Lower lobe of right lung (tissue), 2 donors: Measurements from ENCODE around the gene RASAL3. TPM values are rescaled to one million over a fixed set of nuclear protein-coding genes. Genes with fewer than 3 reads are reported as not detected.

ENCODE experiments used
- ATAC-seq, 2 donors: fragments of 200-7000 bp; cut with Tn5 transposase; one replicate each; pipeline ENCODE4 v1.9.1; 2020 to 2022; ENCODE audit warnings: mild to moderate bottlenecking in 2 of 2, moderate library complexity in 2 of 2
- DNase-seq: peaks from one replicate; pipeline ENCODE4 v3.0.0-alpha.2; 2020
- H3K27ac ChIP-seq: fragments of 200-600 bp; one replicate; pipeline ENCODE4 v1.8.0; 2022
- H3K27me3 ChIP-seq: fragments of 200-600 bp; one replicate; pipeline ENCODE4 v1.8.0; 2022; ENCODE audit warnings: low read depth
- H3K36me3 ChIP-seq: fragments of 200-600 bp; one replicate; pipeline ENCODE4 v1.8.0; 2022; ENCODE audit warnings: mild to moderate bottlenecking
- H3K4me1 ChIP-seq: fragments of 200-600 bp; one replicate; pipeline ENCODE4 v1.8.0; 2022
- H3K4me3 ChIP-seq: fragments of 200-600 bp; one replicate; pipeline ENCODE4 v1.8.0; 2022; ENCODE audit warnings: mild to moderate bottlenecking
- H3K9me3 ChIP-seq: fragments of 200-600 bp; one replicate; pipeline ENCODE4 v1.8.0; 2022
- intact Hi-C: fragments of 100-400 bp; cut with DNase I; formaldehyde crosslinking; loops from one replicate; pipeline ENCODE4 v1.11.0; 2022
- total RNA-seq: library from RNA; stranded (reverse); fragmentation: NEBNext Ultra II Directional; extraction: Animal tissue kit (Norgen Biotek cat#: 25700); gene quantifications from one replicate; pipeline ENCODE4 v1.2.1, GENCODE V29; 2021
- TF ChIP-seq, protein P1 (sequence below): fragments of 200-600 bp; IDR thresholded peaks from one replicate; pipeline ENCODE4 v1.8.0; 2022; ENCODE audit warnings: antibody characterized with exemption, mild to moderate bottlenecking
- donor health status: DM: no; HTN: yes; CAD: no; lungs with severe emphysema.

Gene RASAL3
- total RNA-seq, 1 donor from 2014 or later, result 15.0 TPM

DNA sequence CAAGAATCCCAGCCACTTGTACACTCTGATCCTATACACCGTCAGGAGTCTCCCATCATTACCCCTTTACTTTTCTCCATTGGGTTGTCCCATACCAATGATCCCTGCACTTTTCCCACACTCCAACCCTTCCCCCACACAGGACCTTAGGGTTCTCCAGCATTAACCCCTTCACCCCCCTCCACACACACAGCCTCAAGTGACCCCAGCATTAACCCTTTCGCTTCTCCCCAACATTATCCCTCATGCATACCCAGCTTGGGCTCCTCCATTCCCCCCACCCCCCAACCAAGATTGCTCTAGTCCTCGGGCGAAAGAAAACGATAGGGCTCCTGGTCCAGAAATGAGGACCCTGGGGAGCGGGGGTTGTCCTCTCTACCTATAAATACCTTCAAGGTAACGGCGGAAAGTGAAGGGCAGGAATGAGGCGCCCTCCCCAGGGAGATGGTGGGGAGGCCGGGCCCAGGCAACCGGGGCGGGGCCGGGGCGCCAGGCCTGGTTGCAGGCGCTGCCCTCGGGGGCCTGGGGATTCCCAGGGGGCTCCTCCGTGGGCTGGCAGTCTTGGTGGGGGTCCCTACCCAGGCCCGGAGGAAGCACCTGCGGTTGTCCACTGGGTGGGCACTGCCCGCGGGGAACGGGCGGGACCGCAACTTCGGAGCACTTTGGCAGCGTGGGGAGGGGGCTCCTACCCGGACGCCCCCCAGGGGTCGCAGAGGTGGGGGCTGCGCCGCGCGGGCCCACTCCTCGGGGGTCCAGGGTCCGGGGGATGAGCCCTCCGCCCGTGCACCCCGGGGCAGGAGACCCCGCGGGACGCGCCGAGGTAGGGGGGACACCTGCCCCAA, 15.3 kb downstream of the RASAL3 start:
- Histone ChIP-seq H3K27ac (peak overlapping the region; percentile 74), H3K27me3 (no peaks in the 10 kb centered on the region), H3K36me3 (peaks cover 3% of the 10 kb centered on the region), H3K9me3 (no peaks in the 10 kb centered on the region), H3K4me1 (peaks cover 20% of the 10 kb centered on the region), H3K4me3 (peak overlapping the region; percentile 72)
- TF ChIP-seq, protein P1, sequence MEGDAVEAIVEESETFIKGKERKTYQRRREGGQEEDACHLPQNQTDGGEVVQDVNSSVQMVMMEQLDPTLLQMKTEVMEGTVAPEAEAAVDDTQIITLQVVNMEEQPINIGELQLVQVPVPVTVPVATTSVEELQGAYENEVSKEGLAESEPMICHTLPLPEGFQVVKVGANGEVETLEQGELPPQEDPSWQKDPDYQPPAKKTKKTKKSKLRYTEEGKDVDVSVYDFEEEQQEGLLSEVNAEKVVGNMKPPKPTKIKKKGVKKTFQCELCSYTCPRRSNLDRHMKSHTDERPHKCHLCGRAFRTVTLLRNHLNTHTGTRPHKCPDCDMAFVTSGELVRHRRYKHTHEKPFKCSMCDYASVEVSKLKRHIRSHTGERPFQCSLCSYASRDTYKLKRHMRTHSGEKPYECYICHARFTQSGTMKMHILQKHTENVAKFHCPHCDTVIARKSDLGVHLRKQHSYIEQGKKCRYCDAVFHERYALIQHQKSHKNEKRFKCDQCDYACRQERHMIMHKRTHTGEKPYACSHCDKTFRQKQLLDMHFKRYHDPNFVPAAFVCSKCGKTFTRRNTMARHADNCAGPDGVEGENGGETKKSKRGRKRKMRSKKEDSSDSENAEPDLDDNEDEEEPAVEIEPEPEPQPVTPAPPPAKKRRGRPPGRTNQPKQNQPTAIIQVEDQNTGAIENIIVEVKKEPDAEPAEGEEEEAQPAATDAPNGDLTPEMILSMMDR, result no peak
- DNase-seq (no peak), ATAC-seq (peak in 1 of 2 donors; percentile 0)
- intact Hi-C loops, result no loop called here

DNA sequence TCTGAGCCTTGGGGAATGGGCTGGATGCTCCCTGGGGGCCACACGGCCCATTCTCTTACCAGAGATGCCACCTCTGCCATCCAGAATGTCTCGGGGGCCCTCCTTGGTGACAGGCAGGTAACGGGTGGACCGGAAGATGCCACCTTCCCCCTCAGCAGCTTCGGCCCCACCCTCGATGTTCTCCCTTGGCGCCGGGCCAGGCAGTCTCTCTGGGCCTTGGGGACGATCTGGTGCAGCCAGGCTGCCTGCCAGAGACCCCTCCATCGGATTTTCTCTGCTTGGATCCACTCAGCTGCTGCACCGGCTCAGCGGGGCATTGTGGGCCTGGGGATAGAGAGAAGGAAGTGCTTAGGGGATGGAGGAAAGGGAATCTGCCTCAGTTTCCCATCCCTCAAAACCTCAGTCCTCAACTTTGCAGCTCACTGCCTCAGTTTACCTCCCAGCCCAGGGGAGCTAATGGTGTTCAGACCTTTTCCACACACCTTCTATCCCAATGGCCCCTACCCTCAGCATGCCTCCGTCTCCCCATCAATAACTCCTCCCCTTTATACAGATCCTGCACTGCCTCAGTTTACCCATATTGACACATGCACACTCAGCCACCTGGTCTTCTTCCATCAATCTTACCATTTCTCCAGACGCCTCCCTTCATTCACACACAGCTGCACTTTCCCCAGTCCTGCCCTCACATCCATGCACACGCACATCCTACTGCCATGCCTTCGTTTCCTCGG, 16.1 kb downstream of the RASAL3 start:
- peak overlapping the region; percentile 72 for H3K4me3 ChIP-seq

DNA sequence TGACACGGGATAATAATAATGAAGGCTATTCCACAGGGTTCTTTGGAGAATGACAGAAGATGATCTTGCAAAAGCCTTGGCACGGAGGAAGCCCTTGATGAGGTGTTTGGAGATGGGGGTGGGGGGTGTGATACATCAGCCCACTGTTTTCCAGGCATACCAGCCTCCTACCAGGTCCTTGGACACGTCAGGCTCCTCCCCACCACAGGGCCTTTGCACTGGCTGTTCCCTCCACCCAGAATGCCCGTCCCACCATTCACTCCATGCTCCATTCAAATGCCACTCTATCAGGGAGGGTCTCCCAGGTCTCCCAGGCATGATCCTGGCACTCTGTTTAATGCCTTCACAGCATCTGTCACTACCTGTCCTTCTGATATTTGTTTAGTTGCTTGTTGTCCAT, 17.3 kb downstream of the RASAL3 start:
- Histone ChIP-seq H3K4me3 (no peak overlapping the region), H3K4me1 (peaks cover 10% of the 10 kb centered on the region), H3K27ac (no peak overlapping the region), H3K27me3 (no peaks in the 10 kb centered on the region), H3K36me3 (peaks cover 3% of the 10 kb centered on the region), H3K9me3 (no peaks in the 10 kb centered on the region)
- ATAC-seq (no peak), DNase-seq (no peak)
- TF ChIP-seq, protein P1, result no peak
- intact Hi-C loops, result no loop called here

More for the DNA sequence above, 16.1 kb downstream of the RASAL3 start:
- ATAC-seq, result no peak
- intact Hi-C loops, result no loop called here
- no peak overlapping the region for H3K27ac ChIP-seq
- no peaks in the 10 kb centered on the region for H3K9me3 ChIP-seq
- DNase-seq, result no peak
- TF ChIP-seq, protein P1, result no peak
- H3K36me3 ChIP-seq, result peaks cover 3% of the 10 kb centered on the region
- H3K4me1 ChIP-seq, result peaks cover 18% of the 10 kb centered on the region
- no peaks in the 10 kb centered on the region for H3K27me3 ChIP-seq

DNA sequence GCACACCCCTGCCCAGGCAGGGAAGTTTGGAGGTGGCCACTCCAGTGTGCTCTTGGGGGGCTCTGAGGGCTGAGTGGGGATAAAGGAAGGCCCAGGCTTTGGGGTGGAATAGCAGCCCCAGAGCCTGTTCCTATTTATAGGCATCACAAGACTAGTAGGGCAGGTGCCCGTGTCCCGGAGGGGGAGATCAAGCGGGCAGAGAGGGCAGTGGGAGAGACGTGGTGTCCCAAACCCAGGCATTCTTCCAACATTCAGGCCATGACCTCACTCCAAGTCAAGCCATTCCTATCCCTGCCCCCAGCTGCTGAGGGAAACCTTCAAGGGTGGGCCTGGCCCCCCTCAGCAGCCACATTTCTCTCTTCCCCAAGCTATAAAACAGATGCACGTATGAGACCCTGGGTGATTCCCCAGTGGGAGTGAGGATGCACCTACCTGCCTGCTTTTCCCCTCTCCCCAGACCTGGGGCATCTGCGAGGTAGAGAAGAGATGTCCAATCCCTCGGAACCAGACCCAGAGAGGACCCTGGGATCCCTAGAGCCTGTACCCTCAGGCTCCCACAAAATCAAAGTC, 18.5 kb downstream of the RASAL3 start:
- Histone ChIP-seq H3K9me3 (no peaks in the 10 kb centered on the region), H3K4me3 (no peak overlapping the region), H3K36me3 (peaks cover 3% of the 10 kb centered on the region), H3K27me3 (no peaks in the 10 kb centered on the region), H3K4me1 (peaks cover 10% of the 10 kb centered on the region), H3K27ac (no peak overlapping the region)
- TF ChIP-seq, protein P1, result no peak
- ATAC-seq (no peak), DNase-seq (no peak)
- intact Hi-C loops, result no loop called here

DNA sequence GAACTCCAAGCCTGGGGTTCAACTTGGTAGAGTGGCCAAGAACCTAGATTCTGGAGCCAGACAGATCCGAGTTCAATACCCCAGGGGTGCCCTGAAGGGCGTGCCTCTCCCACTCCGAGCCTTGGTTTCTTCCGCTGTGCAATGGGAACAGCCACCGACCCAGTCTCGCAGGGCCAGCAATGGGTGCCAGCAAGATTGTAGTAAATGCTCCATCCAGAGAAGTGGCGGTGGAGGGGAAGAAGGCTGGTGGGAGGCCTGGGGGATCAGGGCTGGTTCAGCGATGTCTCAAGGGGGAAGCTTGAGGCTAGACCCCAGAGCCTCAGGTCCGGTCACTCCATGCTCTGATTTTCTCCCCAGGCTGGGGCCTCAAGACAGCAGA, 19.1 kb downstream of the RASAL3 start:
- DNase-seq, result no peak
- no peak overlapping the region for H3K4me3 ChIP-seq
- no peaks in the 10 kb centered on the region for H3K9me3 ChIP-seq
- intact Hi-C loops, result no loop called here
- peaks cover 10% of the 10 kb centered on the region for H3K4me1 ChIP-seq
- no peaks in the 10 kb centered on the region for H3K27me3 ChIP-seq
- H3K27ac ChIP-seq, result no peak overlapping the region
- no peak for ATAC-seq
- TF ChIP-seq, protein P1, result no peak
- H3K36me3 ChIP-seq, result peaks cover 3% of the 10 kb centered on the region
